Skeletal muscle tissue (tissue), 4 donors: Measurements from ENCODE around the gene FAM3A. TPM values are rescaled to one million over a fixed set of nuclear protein-coding genes. Genes with fewer than 3 reads are reported as not detected.
"Not testable (repeated sequence)": the region's sequence is repeated elsewhere in the genome, so short reads cannot be mapped to it uniquely, and the experiment has no call there.

Experiments used
- H3K27ac ChIP-seq: one replicate; pipeline ENCODE4 v1.7.0; 2013; ENCODE audit warnings: mild to moderate bottlenecking, low read depth, low read length, inconsistent platforms
- H3K27me3 ChIP-seq, 3 donors: one replicate each; pipeline ENCODE4 v1.7.0; 2013; ENCODE audit warnings: low read length in 3 of 3; ENCODE audit not compliant: control insufficient read depth in 3 of 3, insufficient read depth in 3 of 3
- H3K36me3 ChIP-seq, 3 donors: one replicate each; pipeline ENCODE4 v1.7.0; 2013; ENCODE audit warnings: low read length in 3 of 3; ENCODE audit not compliant: control insufficient read depth in 3 of 3, insufficient read depth in 3 of 3
- H3K4me1 ChIP-seq, 3 donors: one replicate each; pipeline ENCODE4 v1.7.0; 2013; ENCODE audit warnings: low read length in 3 of 3, mild to moderate bottlenecking in 3 of 3; ENCODE audit not compliant: control insufficient read depth in 3 of 3, insufficient read depth in 3 of 3
- H3K4me3 ChIP-seq, 3 donors: one replicate each; pipeline ENCODE4 v1.7.0; 2013; ENCODE audit warnings: low read length in 3 of 3
- H3K9ac ChIP-seq, 3 donors: one replicate each; pipeline ENCODE4 v1.7.0; 2013; ENCODE audit warnings: low read length in 3 of 3, mild to moderate bottlenecking in 3 of 3, moderate library complexity in 2 of 3, low read depth in 1 of 3
- H3K9me3 ChIP-seq, 3 donors: one replicate each; pipeline ENCODE4 v1.7.0; 2013; ENCODE audit warnings: low read length in 3 of 3; ENCODE audit not compliant: control insufficient read depth in 3 of 3
- total RNA-seq: library from RNA; depleted of rRNA; stranded (reverse); fragments of >200 nt; gene quantifications from one replicate; pipeline ENCODE4 v1.2.3, GENCODE V29; 2014
- donor health status: Osteomylitis.

The FAM3A gene
- total RNA-seq, 1 donor from 2014 or later, result 15.7 TPM

GRCh38 chrX:154546354-154547244 lies 30.6 kb upstream of the FAM3A start, which contains the start of gene G6PD:
G6PD (minus strand) TSS chrX:154546846; CDS start chrX:154546155, 691 bp downstream.
- peak within 1 kb of the TSS; percentile 79 to 85 (median 84) for H3K4me3 ChIP-seq
- peaks cover 22 to 41% (median 28%) of the 10 kb centered on the region in 3 donors for H3K4me1 ChIP-seq
- H3K27me3 ChIP-seq, result no peaks in the 10 kb centered on the region
- peak within 1 kb of the TSS; percentile 65 to 81 (median 78) for H3K9ac ChIP-seq
- peak within 1 kb of the TSS; percentile 76 for H3K27ac ChIP-seq
- H3K9me3 ChIP-seq, result no peaks in the 10 kb centered on the region
- no peaks in the 10 kb centered on the region for H3K36me3 ChIP-seq

DNA sequence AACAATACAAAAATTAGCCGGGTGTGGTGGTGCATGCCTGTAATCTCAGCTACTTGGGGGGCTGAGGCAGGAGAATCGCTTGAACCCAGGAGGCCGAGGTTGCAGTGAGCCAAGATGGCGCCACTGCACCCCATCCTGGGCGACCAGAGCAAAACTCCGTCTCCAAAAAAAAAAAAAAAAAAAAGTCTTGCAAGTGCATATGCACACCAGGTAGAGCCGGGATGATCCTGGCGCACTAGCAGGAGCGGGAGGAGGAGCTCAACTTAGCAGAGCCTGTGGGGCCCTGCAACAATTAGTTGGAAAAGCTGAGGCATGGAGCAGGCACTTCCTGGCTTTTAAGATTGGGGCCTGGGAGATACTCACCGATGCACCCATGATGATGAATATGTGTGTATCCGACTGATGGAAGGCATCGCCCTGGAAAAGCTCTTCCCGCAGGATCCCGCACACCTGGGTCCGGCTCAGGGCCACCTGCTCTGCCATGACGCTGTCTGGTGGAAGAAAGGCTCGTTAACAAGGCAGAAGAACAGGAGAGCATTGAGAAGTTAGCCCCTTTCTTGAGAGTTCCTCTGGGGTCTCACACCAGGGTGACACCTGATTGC lies 29.7 kb upstream of the FAM3A start:
- Histone ChIP-seq H3K4me3 (peak overlapping the region; percentile 72 to 79 (median 75)), H3K36me3 (no peaks in the 10 kb centered on the region), H3K27ac (no peak overlapping the region), H3K9ac (peak overlapping the region in 2 of 3 donors; percentile 65 to 76), H3K9me3 (no peaks in the 10 kb centered on the region), H3K4me1 (peaks cover 27 to 48% (median 33%) of the 10 kb centered on the region in 3 donors), H3K27me3 (no peaks in the 10 kb centered on the region)

GRCh38 chrX:154542723-154543424 lies 26.8 kb upstream of the FAM3A start:
- H3K9me3 ChIP-seq, result no peaks in the 10 kb centered on the region
- peak overlapping the region in 2 of 3 donors; percentile 50 to 68 for H3K9ac ChIP-seq
- peaks cover 22 to 37% (median 27%) of the 10 kb centered on the region in 3 donors for H3K4me1 ChIP-seq
- H3K4me3 ChIP-seq, result peak overlapping the region in 1 of 3 donors; percentile 13
- H3K36me3 ChIP-seq, result no peaks in the 10 kb centered on the region
- H3K27ac ChIP-seq, result peak overlapping the region; percentile 68
- H3K27me3 ChIP-seq, result no peaks in the 10 kb centered on the region

DNA sequence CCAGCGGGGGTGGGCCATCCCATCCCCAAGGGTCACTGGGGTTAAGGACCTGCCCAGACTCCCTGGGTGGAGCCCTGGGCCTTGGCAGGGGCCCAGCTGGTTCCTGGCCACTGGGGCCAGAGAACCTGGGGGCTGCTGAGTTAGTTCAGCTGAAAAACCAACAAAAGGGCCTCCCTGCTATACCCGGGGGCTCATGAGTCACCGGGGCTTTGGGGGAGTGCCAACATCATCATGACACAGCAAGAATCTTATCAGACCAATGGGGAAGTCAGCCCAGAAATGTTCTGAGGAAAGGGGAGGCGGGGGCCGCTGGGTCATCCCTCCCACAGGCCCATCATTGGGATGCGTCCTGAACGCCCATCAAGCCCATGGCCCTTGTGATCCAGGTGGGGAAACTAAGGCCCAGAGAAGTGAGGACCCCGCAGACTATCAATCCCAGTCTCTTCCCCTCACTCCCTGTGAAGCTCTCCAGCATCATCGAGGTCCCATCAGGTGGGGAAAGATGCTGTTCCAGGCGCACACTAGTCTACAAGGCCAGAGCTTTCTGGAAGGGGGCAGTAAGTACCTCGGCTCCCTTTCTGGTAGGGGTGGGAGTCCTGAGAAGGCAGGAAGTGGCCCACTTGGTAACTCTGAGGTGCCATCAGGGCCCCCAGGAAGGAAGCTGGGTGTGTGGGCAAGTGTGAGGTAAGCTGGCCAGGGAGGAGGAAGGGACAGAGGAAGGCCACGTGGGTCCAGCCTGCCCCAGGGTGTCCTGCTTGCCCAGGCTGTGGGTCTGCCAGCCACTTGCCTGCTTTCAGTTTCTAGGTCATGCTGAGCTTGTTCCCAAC lies 26.1 kb upstream of the FAM3A start:
- peak overlapping the region in 2 of 3 donors; percentile 50 to 68 for H3K9ac ChIP-seq
- peaks cover 22 to 35% (median 27%) of the 10 kb centered on the region in 3 donors for H3K4me1 ChIP-seq
- no peaks in the 10 kb centered on the region for H3K27me3 ChIP-seq
- H3K9me3 ChIP-seq, result no peaks in the 10 kb centered on the region
- peak overlapping the region; percentile 68 for H3K27ac ChIP-seq
- H3K4me3 ChIP-seq, result peak overlapping the region in 1 of 3 donors; percentile 22
- H3K36me3 ChIP-seq, result no peaks in the 10 kb centered on the region

DNA sequence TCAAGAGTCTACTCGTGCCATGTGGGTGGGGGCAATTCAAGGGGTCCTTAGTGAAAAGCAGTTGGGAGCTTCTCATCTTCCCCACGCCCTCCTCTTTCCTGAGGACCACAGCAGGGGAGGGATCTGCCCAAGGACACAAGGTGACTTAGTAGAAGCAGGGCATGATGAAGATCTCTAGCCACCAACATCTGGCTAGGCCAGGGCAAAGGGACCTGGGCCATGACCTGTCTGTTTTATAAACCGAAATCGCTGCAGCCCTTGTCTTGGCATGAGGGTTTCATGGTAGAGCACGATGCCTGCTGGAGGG lies 25.5 kb upstream of the FAM3A start:
- no peaks in the 10 kb centered on the region for H3K9me3 ChIP-seq
- H3K4me1 ChIP-seq, result peaks cover 22 to 35% (median 27%) of the 10 kb centered on the region in 3 donors
- H3K36me3 ChIP-seq, result no peaks in the 10 kb centered on the region
- peak overlapping the region; percentile 68 for H3K27ac ChIP-seq
- H3K4me3 ChIP-seq, result no peak overlapping the region
- peak overlapping the region in 1 of 3 donors; percentile 33 for H3K9ac ChIP-seq
- no peaks in the 10 kb centered on the region for H3K27me3 ChIP-seq

GRCh38 chrX:154540897-154541535 lies 25.0 kb upstream of the FAM3A start:
- Histone ChIP-seq H3K4me3 (no peak overlapping the region), H3K9me3 (no peaks in the 10 kb centered on the region), H3K36me3 (no peaks in the 10 kb centered on the region), H3K27ac (peak overlapping the region; percentile 68), H3K27me3 (no peaks in the 10 kb centered on the region), H3K9ac (peak overlapping the region in 1 of 3 donors; percentile 33), H3K4me1 (peaks cover 17 to 30% (median 23%) of the 10 kb centered on the region in 3 donors)

- not testable (repeated sequence) for H3K36me3 ChIP-seq, H3K27me3 ChIP-seq, H3K27ac ChIP-seq, H3K4me3 ChIP-seq, H3K9me3 ChIP-seq
- Histone ChIP-seq H3K4me1 (peaks cover 15 to 26% (median 21%) of the 10 kb centered on the region in 3 donors), H3K9ac (peak overlapping the region in 1 of 3 donors; percentile 16)
These were observed 24.3 kb upstream of the FAM3A start for GRCh38 chrX:154540365-154540764.

DNA sequence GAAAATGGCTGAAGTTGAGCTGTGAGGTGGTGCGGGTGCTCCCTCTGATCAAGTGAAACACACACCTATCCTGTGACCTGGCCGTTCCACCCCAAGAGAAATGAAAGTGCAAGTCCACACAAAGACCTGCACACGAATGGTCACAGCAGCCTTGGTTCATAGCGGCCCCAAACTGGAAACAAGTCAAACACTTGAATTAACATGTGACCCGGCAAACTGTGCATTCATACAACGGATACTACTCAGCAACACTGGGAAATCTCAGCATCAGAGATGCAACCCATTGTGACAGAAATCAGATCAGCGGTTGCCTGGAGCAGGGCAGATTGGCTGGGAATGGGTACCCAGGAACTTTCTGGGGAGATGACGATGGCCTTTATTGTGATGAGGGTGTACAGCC lies 23.0 kb upstream of the FAM3A start:
- peaks cover 15 to 33% (median 27%) of the 10 kb centered on the region in 3 donors for H3K4me1 ChIP-seq
- H3K27ac ChIP-seq, result no peak overlapping the region
- no peaks in the 10 kb centered on the region for H3K27me3 ChIP-seq
- no peak overlapping the region for H3K4me3 ChIP-seq
- H3K36me3 ChIP-seq, result peaks cover 0 to 6% (median 6%) of the 10 kb centered on the region in 3 donors
- no peaks in the 10 kb centered on the region for H3K9me3 ChIP-seq
- no peak overlapping the region for H3K9ac ChIP-seq

DNA sequence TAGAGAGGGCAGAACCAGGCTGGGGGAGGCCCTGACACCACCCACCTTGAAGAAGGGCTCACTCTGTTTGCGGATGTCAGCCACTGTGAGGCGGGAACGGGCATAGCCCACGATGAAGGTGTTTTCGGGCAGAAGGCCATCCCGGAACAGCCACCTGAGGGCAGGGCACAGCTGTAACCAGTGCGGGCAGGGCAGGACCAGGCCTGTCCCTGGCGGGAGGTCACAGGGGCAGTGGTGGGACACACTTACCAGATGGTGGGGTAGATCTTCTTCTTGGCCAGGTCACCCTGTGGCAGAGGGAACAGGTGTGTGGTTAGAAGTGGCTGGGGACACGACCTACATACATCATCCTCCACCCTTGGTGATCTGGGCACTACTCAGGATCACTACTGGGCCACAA lies 19.9 kb upstream of the FAM3A start:
- H3K9me3 ChIP-seq, result no peaks in the 10 kb centered on the region
- no peak overlapping the region for H3K27ac ChIP-seq
- H3K9ac ChIP-seq, result no peak overlapping the region
- peaks cover 5 to 20% (median 13%) of the 10 kb centered on the region in 3 donors for H3K36me3 ChIP-seq
- no peaks in the 10 kb centered on the region for H3K27me3 ChIP-seq
- H3K4me3 ChIP-seq, result no peak overlapping the region
- peaks cover 0 to 8% (median 6%) of the 10 kb centered on the region in 3 donors for H3K4me1 ChIP-seq
